Adrenal gland (tissue), 12 donors: ENCODE measurements around the gene VTA1. TPM values are rescaled to one million over a fixed set of nuclear protein-coding genes. Genes with fewer than 3 reads are reported as not detected.
"Not testable (repeated sequence)": the region's sequence is repeated elsewhere in the genome, so short reads cannot be mapped to it uniquely, and the experiment has no call there.

ENCODE experiments used
- DNase-seq, 7 donors: peaks; one replicate each; pipeline ENCODE4 v3.0.0-alpha.2; 2019 to 2020
- H3K27ac ChIP-seq, 5 donors: fragments of 200-600 bp; sonication (generic) in 4 of 5; 1 replicate in 3 of 5; 2 replicates in 2 of 5; pipeline versions ENCODE4 v1.5.1 to v1.8.0; 2016 to 2020; ENCODE audit warnings: mild to moderate bottlenecking in 1 of 5
- H3K27me3 ChIP-seq: fragments of 200-600 bp; 2 replicates; pipeline ENCODE4 v1.8.0; 2021
- H3K36me3 ChIP-seq, 2 donors: fragments of 200-600 bp; replicated peaks in 1 of 2; 1 replicate in 1 of 2; 2 replicates in 1 of 2; pipeline versions ENCODE4 v1.5.1 to v1.8.0; 2018 to 2022
- H3K4me1 ChIP-seq, 2 donors: fragments of 200-600 bp; replicated peaks in 1 of 2; 1 replicate in 1 of 2; 2 replicates in 1 of 2; pipeline versions ENCODE4 v1.5.1 to v1.8.0; 2018 to 2021
- H3K4me3 ChIP-seq, 4 donors: fragments of 200-600 bp; sonication (generic) in 3 of 4; one replicate each; pipeline ENCODE4 v1.5.1; 2016 to 2018
- H3K9me3 ChIP-seq, 3 donors: fragments of 200-600 bp; sonication (generic) in 1 of 3; replicated peaks in 1 of 3; 1 replicate in 2 of 3; 2 replicates in 1 of 3; pipeline versions ENCODE4 v1.5.1 to v1.8.0; 2016 to 2021
- CTCF ChIP-seq, 6 experiments: fragments of 450-650 bp in 4 of 6; fragments of 200-600 bp in 2 of 6; sonication (generic) in 1 of 6; IDR thresholded peaks; 1 replicate in 5 of 6; 2 replicates in 1 of 6; pipeline versions ENCODE4 v1.5.1 to v1.8.0; 2016 to 2021; ENCODE audit warnings: antibody characterized with exemption in 6 of 6, mild to moderate bottlenecking in 2 of 6, moderate library complexity in 1 of 6
- POLR2A ChIP-seq, 2 donors: fragments of 450-650 bp; IDR thresholded peaks; one replicate each; pipeline ENCODE4 v1.6.1; 2017; ENCODE audit warnings: antibody characterized with exemption in 2 of 2, mild to moderate bottlenecking in 2 of 2, moderate library complexity in 1 of 2
- WGBS, 4 donors: extraction: QIAGEN DNeasy Blood & Tissue Kit in 2 of 4; methylation state at CpG; one replicate each; pipeline versions ENCODE4 v1.1.5 to v1.1.7; 2013 to 2017; 5-methylcytosine and 5-hydroxymethylcytosine counted together
- intact Hi-C, 2 donors: fragments of 100-400 bp; cut with DNase I; formaldehyde crosslinking; loops; one replicate each; pipeline versions ENCODE4 v1.14.1 to v1.15.0; 2022 to 2023
- polyA plus RNA-seq, 3 donors: library from polyadenylated mRNA; stranded (reverse); fragments of 200-250 nt in 2 of 3; fragments of 350-450 nt in 1 of 3; fragmentation: Illumina TruSeq in 1 of 3; extraction: RNeasy Lipid Tissue Mini Kit (QIAGEN cat#74804) in 1 of 3; gene quantifications; one replicate each; pipeline ENCODE4 v1.2.3, GENCODE V29; 2013 to 2014
- total RNA-seq, 9 donors: library from RNA; depleted of rRNA in 4 of 9; stranded (reverse); fragments of >200 nt in 4 of 9; fragments of 120-200 nt in 1 of 9; fragmentation: NEBNext Ultra II Directional in 1 of 9; extraction: Animal tissue kit (Norgen Biotek cat#: 25700) in 1 of 9; gene quantifications; one replicate each; pipeline versions ENCODE4 v1.1.0 to v1.2.4, GENCODE V29; 2013 to 2023
- donor health status: healthy with polysubstance abuse.
- donor health status: Bipolar disorder and iron deficiency.
- donor health status: DM: yes; HTN: yes; CAD: no.
- donor health status: DM: no; HTN: no; CAD: no.
- donor health status: DM: no; HTN: no; CAD: no.
- donor health status: DM: yes; HTN: yes; CAD: no.

The VTA1 gene
- total and polyA plus RNA-seq, 12 donors, result 9.7 to 73.9 (median 33.9) TPM

- WGBS, 4 donors, result 71 to 84% (median 81%) methylated on average over 1 of the region's 1 CpG
- DNase-seq, result no peak
- intact Hi-C loops, result no loop called here
- no peaks in the 10 kb centered on the region for H3K36me3 ChIP-seq
- H3K4me3 ChIP-seq, result no peak overlapping the region
- peaks cover 0 to 5% of the 10 kb centered on the region in 2 donors for H3K4me1 ChIP-seq
- no peaks in the 10 kb centered on the region for H3K9me3 ChIP-seq
- TF ChIP-seq POLR2A (IDR thresholded peaks at IDR 0.05) (no peak), CTCF (IDR thresholded peaks at IDR 0.05) (no peak)
- no peak overlapping the region for H3K27ac ChIP-seq
- H3K27me3 ChIP-seq, result no peaks in the 10 kb centered on the region
Observed at GRCh38 chr6:142154336-142154735, 7.3 kb downstream of the VTA1 start.

- WGBS, 4 donors, result 61 to 93% (median 76%) methylated on average over 3 of the region's 3 CpGs
- Histone ChIP-seq H3K36me3 (no peaks in the 10 kb centered on the region), H3K4me1 (peaks cover 0 to 5% of the 10 kb centered on the region in 2 donors), H3K27me3 (no peaks in the 10 kb centered on the region), H3K27ac (no peak overlapping the region), H3K4me3 (no peak overlapping the region), H3K9me3 (no peaks in the 10 kb centered on the region)
- TF ChIP-seq CTCF (IDR thresholded peaks at IDR 0.05) (no peak), POLR2A (IDR thresholded peaks at IDR 0.05) (no peak)
- no peak for DNase-seq
- intact Hi-C loops, result no loop called here
Observed at GRCh38 chr6:142155091-142155490, 8.0 kb downstream of the VTA1 start.

GRCh38 chr6:142155895-142156757, 9.1 kb downstream of the VTA1 start:
- intact Hi-C loops, result no loop called here
- Histone ChIP-seq H3K27ac (no peak overlapping the region), H3K4me3 (no peak overlapping the region), H3K4me1 (peaks cover 0 to 5% of the 10 kb centered on the region in 2 donors), H3K36me3 (no peaks in the 10 kb centered on the region), H3K9me3 (no peaks in the 10 kb centered on the region), H3K27me3 (no peaks in the 10 kb centered on the region)
- 45 to 53% (median 48%) methylated on average over 5 of the region's 5 CpGs for WGBS, 4 donors
- no peak for TF ChIP-seq POLR2A (IDR thresholded peaks at IDR 0.05)
- peak; percentile 31 to 59 (median 44) for TF ChIP-seq CTCF (IDR thresholded peaks at IDR 0.05)
- no peak for DNase-seq

- H3K27ac ChIP-seq, H3K4me1 ChIP-seq, intact Hi-C loops, H3K4me3 ChIP-seq, H3K36me3 ChIP-seq, DNase-seq, H3K27me3 ChIP-seq, H3K9me3 ChIP-seq: not testable (repeated sequence)
- WGBS, 4 donors, result 83 to 88% (median 85%) methylated on average over 4 of the region's 4 CpGs
- TF ChIP-seq CTCF (IDR thresholded peaks at IDR 0.05), result peak in 2 of 6 experiments; percentile 0 to 4
Observed at GRCh38 chr6:142156758-142157068, 9.7 kb downstream of the VTA1 start.
